Mononuclear cell (primary cell): Measurements from ENCODE around the gene REC114. TPM values are rescaled to one million over a fixed set of nuclear protein-coding genes. Genes with fewer than 3 reads are reported as not detected.
"Not testable (repeated sequence)": the region's sequence is repeated elsewhere in the genome, so short reads cannot be mapped to it uniquely, and the experiment has no call there.

Source experiments
- H3K27me3 ChIP-seq: 2 replicates; pipeline ENCODE4 v1.6.0; 2011; ENCODE audit warnings: low read length, control low read depth; ENCODE audit not compliant: insufficient read depth
- H3K4me1 ChIP-seq: 2 replicates; pipeline ENCODE4 v1.5.1; 2011; ENCODE audit warnings: mild to moderate bottlenecking, low read length, control low read depth; ENCODE audit not compliant: insufficient read depth
- H3K4me3 ChIP-seq: 2 replicates; pipeline ENCODE4 v1.5.1; 2011; ENCODE audit warnings: mild to moderate bottlenecking, low read length, moderate library complexity
- H3K9me3 ChIP-seq: 2 replicates; pipeline ENCODE4 v1.5.1; 2011; ENCODE audit warnings: low read depth, mild to moderate bottlenecking, control low read depth, low read length
- total RNA-seq: library from RNA; depleted of rRNA; stranded (reverse); fragments of >200 nt; gene quantifications from one replicate; pipeline ENCODE4 v1.2.3, GENCODE V29; 2012

The REC114 gene
- total RNA-seq, 1 donor: not detected

- Histone ChIP-seq H3K9me3 (no peaks in the 10 kb centered on the region), H3K4me3 (no peak overlapping the region), H3K27me3 (no peaks in the 10 kb centered on the region), H3K4me1 (no peaks in the 10 kb centered on the region)
Measured at GRCh38 chr15:73538123-73538522, 95.2 kb downstream of the REC114 start.

- no peaks in the 10 kb centered on the region for H3K4me1 ChIP-seq
- no peaks in the 10 kb centered on the region for H3K9me3 ChIP-seq
- H3K4me3 ChIP-seq: no peak overlapping the region
- H3K27me3 ChIP-seq: no peaks in the 10 kb centered on the region
Measured at GRCh38 chr15:73538563-73539211, 95.7 kb downstream of the REC114 start.

GRCh38 chr15:73539212-73540128, 96.5 kb downstream of the REC114 start:
- no peaks in the 10 kb centered on the region for H3K9me3 ChIP-seq
- no peak overlapping the region for H3K4me3 ChIP-seq
- H3K4me1 ChIP-seq: no peaks in the 10 kb centered on the region
- H3K27me3 ChIP-seq: no peaks in the 10 kb centered on the region

DNA sequence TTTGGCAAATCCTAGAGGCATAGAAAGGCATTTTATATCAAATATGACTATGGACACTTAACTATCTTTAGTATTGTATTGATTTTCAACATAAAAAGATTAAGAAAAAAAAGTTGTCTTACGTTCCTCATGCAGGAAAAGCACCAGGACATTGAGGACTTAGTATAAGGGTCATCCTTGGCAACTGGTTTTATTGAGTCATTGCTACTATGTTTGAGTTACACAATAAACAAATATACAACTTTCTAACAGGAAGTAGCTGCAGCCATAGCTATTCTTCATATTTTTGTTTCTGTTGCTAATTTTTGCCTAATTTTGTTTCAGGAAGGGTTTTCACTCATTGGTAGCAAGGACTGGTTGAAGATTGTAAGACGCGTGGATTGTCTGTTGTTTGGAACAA, 97.2 kb downstream of the REC114 start:
- Histone ChIP-seq H3K4me3 (no peak overlapping the region), H3K9me3 (no peaks in the 10 kb centered on the region), H3K27me3 (no peaks in the 10 kb centered on the region), H3K4me1 (no peaks in the 10 kb centered on the region)

DNA sequence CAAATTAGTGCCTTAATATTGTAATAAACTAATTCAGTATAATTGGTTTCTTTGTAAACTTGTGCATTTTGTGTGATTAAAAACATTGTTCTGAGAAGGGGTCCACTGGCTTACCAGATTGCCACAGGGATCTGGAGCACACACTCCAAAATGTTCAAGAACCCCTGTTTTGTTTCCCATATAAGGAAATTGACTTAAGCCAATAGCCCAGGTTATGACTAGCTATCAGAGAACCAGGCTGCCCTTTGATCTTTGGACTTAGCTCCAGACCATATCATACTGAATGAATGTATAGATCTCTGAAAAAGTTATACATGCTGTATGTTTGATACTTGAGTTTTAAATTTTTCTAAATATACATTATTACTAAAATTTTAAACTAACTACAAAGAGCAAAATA, 98.5 kb downstream of the REC114 start:
- H3K4me1 ChIP-seq: no peaks in the 10 kb centered on the region
- H3K4me3 ChIP-seq: no peak overlapping the region
- H3K27me3 ChIP-seq: no peaks in the 10 kb centered on the region
- no peaks in the 10 kb centered on the region for H3K9me3 ChIP-seq

DNA sequence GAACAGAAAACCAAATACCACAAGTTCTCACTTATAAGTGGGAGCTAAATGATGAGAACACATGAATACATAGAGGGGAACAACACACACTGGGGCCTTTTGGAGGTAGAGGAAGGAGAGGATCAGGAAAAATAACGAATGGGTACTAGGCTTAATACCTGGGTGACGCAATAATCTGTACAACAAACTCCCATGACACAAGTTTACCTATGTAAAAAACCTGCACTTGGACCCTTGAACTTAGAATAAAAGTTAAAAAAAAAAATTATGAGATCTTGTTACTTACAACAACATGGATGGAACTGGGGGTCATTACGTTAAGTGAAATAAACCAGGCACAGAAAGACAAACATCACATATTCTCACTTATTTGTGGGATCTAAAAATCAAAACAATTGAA, 106.0 kb downstream of the REC114 start:
- H3K9me3 ChIP-seq, H3K27me3 ChIP-seq, H3K4me1 ChIP-seq, H3K4me3 ChIP-seq: not testable (repeated sequence)

DNA sequence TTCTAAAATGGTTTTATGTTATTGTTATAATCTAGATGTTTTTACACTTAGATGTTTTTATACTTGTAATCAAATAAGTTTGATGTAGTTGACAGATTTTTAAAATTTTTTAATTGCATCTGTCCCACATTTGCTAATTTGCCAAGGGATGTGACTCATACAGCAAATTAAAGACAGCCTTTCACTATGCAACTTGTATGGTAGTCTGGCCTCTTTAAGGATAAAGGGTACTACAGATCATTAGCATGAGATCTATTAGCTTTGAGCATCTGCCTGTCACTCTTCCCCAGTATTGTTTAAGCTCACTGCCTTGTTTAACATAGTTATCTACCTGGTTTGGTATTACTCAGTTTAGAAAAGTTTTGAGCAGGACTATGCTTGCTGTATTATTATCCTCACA, 107.2 kb downstream of the REC114 start:
- H3K4me3 ChIP-seq: no peak overlapping the region

DNA sequence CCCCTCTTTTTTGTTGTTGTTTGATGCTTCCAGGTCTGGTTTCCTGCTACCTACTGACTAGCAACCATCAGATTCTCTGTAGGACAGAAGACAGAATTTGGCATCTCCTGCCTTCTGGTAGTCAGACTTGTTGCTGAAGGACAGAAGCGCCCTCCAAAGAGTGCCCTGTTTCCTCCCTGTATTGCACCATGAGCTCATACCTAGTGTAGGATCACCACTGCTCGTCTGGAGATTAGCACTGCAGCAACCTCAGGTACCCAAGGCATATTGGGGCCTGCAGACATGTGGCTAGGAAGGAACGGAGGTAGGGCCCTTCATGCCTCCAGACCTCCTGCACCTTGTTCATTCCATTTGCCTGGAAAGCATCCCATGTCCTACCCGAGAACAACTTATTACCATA, 112.1 kb downstream of the REC114 start:
- H3K4me3 ChIP-seq: no peak overlapping the region
- H3K27me3 ChIP-seq: no peaks in the 10 kb centered on the region
- H3K4me1 ChIP-seq: peaks cover 3% of the 10 kb centered on the region
- H3K9me3 ChIP-seq: no peaks in the 10 kb centered on the region

More for the DNA sequence above, 107.2 kb downstream of the REC114 start:
- Histone ChIP-seq H3K27me3 (no peaks in the 10 kb centered on the region), H3K9me3 (no peaks in the 10 kb centered on the region), H3K4me1 (peaks cover 3% of the 10 kb centered on the region)

- H3K4me3 ChIP-seq: no peak overlapping the region
- no peaks in the 10 kb centered on the region for H3K4me1 ChIP-seq
- no peaks in the 10 kb centered on the region for H3K27me3 ChIP-seq
- H3K9me3 ChIP-seq: no peaks in the 10 kb centered on the region
Measured at GRCh38 chr15:73558529-73558928, 115.6 kb downstream of the REC114 start.

DNA sequence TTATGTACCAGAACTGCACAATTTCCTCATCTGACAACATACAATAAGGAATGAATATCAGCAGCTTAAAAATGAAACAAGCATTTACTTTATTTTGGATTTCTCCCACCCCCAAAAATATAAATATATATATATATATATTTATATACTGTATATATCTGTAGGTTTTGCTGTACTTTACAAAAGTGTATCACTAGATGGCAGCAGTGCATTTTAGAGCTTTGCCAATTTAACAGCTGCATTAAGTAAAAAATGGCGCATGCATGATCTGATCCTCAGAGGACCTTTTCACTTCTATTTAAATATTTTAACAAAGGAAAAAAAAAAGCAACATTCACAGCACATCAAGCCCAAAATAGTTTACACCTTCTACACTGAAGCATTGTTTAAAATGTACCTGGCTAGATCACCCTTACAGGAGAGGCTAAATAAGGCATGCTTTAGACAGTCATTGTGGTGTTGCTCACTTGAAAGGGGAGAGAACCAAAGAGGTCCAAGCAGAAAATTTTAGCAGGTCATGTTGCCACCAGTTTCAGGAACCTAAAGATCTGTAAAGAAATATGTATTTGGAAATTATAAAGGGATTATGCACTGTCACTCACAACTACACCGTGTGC, 117.6 kb downstream of the REC114 start:
- Histone ChIP-seq H3K27me3 (no peaks in the 10 kb centered on the region), H3K4me1 (peaks cover 15% of the 10 kb centered on the region), H3K4me3 (no peak overlapping the region), H3K9me3 (no peaks in the 10 kb centered on the region)

DNA sequence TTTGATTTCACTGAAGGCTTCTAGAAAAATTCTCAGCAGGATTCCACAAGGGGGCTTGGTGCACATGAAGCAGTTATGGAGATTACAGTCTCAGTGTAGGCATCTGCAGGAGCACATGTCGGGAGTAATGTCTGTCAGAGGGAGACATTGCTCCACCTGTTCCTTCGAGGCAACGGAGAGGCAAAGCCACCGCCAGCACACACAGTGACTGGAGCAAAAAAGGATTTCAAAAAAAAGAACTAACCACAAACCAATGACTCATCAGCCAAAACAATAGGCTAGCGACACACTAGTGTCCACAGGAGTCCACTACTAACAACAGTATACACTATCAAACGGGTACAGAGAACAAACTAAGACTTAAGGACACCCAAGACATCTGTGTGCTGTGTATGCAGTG, 121.3 kb downstream of the REC114 start:
- Histone ChIP-seq H3K9me3 (no peaks in the 10 kb centered on the region), H3K27me3 (no peaks in the 10 kb centered on the region), H3K4me3 (no peak overlapping the region), H3K4me1 (peaks cover 15% of the 10 kb centered on the region)

GRCh38 chr15:73567020-73567419, 124.1 kb downstream of the REC114 start:
- H3K27me3 ChIP-seq: no peaks in the 10 kb centered on the region
- peaks cover 15% of the 10 kb centered on the region for H3K4me1 ChIP-seq
- no peaks in the 10 kb centered on the region for H3K9me3 ChIP-seq
- no peak overlapping the region for H3K4me3 ChIP-seq

DNA sequence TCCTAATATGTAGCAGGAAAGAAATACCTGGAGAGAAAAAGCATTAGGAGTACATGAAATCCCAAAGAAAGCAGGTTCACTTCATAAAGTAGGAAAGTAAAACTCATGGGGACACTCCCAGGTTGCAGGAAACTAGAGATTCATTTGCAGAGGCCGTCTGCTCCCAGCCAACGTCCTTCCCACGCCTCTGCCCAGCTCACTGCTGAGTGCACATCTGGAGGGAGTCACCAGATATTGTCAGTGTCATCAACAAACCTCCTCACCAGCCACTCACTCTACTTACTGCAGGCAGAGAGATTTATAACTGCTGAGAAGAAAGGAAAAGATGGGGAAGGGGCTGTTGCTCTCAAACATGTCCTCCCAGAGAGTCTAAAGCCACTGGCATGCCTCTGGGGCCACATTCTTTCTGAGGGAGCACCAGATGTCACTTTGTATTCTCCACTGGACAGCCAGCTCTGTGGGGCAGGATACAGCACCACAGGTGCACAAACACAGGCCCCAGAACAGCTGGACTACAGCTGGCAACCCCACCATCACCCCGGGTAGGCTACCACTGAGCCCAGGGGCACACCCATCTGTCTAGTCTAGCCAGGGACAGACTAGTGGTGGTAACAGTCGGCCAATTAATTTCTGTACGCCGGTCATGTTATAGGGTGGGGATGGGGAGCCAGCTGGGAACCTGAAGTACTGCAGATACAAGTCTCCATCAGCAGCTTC, 125.8 kb downstream of the REC114 start:
- H3K9me3 ChIP-seq: no peaks in the 10 kb centered on the region
- no peaks in the 10 kb centered on the region for H3K27me3 ChIP-seq
- H3K4me3 ChIP-seq: no peak overlapping the region
- peaks cover 15% of the 10 kb centered on the region for H3K4me1 ChIP-seq

DNA sequence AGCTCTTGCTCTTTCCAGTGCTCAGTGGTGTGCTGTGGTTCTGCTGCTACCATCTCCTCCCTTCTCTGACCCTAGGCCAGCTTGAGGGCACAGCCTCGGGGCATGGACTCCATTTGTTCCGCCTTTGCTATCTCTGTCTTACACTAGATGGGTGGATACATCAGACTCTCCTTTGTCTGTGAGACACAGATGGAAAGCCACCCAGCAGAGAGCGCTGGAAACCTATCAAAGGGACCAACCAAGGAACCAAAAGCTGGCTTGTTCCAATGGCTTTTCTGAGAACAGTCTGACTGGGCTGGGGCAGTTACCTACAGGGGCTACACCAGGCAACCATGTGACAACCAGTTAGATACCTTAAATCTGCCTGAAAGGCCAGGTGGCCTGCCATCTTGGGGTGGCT, 126.4 kb downstream of the REC114 start:
- Histone ChIP-seq H3K27me3 (no peaks in the 10 kb centered on the region), H3K9me3 (no peaks in the 10 kb centered on the region)

More for the DNA sequence above, 126.4 kb downstream of the REC114 start:
- Histone ChIP-seq H3K4me3 (no peak overlapping the region), H3K4me1 (peaks cover 9% of the 10 kb centered on the region)
